ENCODE data around the gene FEV.

FEV gene

GRCh38 chr2:219016721-219017120 is 31.7 kb upstream of the FEV start:
- no peak for DNase-seq

GRCh38 chr2:219010873-219011272 is 25.9 kb upstream of the FEV start:
- DNase-seq: no peak

GRCh38 chr2:219010162-219010756 is 25.3 kb upstream of the FEV start:
- DNase-seq: no peak

- no peak for DNase-seq
Observed at GRCh38 chr2:219009294-219009693, 24.3 kb upstream of the FEV start.

GRCh38 chr2:219003979-219004378 is 19.0 kb upstream of the FEV start:
- DNase-seq: no peak

- no peak for DNase-seq
Observed at GRCh38 chr2:219003267-219003634, 18.3 kb upstream of the FEV start.

GRCh38 chr2:219002395-219003266 is 17.6 kb upstream of the FEV start:
- peak; percentile 16 for DNase-seq

GRCh38 chr2:219001577-219002394 is 16.8 kb upstream of the FEV start:
- no peak for DNase-seq

GRCh38 chr2:219001100-219001576 is 16.2 kb upstream of the FEV start:
- no peak for DNase-seq

GRCh38 chr2:219000569-219000960 is 15.6 kb upstream of the FEV start:
- DNase-seq: no peak

GRCh38 chr2:218999881-219000568 is 15.0 kb upstream of the FEV start:
- DNase-seq: no peak

GRCh38 chr2:218999021-218999880 is 14.3 kb upstream of the FEV start:
- DNase-seq: no peak

- no peak for DNase-seq
Observed at GRCh38 chr2:218998414-218999002, 13.5 kb upstream of the FEV start.

- no peak for DNase-seq
Observed at GRCh38 chr2:218997731-218998130, 12.7 kb upstream of the FEV start.

GRCh38 chr2:218996937-218997336 is 12.0 kb upstream of the FEV start:
- DNase-seq: no peak

GRCh38 chr2:218995972-218996711 is 11.2 kb upstream of the FEV start:
- peak; percentile 71 for DNase-seq

- no peak for DNase-seq
Observed at GRCh38 chr2:218995561-218995960, 10.6 kb upstream of the FEV start.

- no peak for DNase-seq
Observed at GRCh38 chr2:218993345-218994315, 8.6 kb upstream of the FEV start, which contains the start of gene CRYBA2. Gene CRYBA2, minus strand, starts transcription at chr2:218993422. Its CDS starts 246 bp downstream, at chr2:218993176.

GRCh38 chr2:218992703-218993344 is 7.8 kb upstream of the FEV start:
- no peak for DNase-seq
